Measurements from ENCODE around the gene OR2A5.
"Not testable (repeated sequence)": the region's sequence is repeated elsewhere in the genome, so short reads cannot be mapped to it uniquely, and the experiment has no call there.

The OR2A5 gene

GRCh38 chr7:144035385-144035784 lies 13.4 kb upstream of the OR2A5 start:
- no peak for DNase-seq

GRCh38 chr7:144036302-144036885 lies 12.4 kb upstream of the OR2A5 start:
- DNase-seq, result no peak

GRCh38 chr7:144037414-144038035 lies 11.2 kb upstream of the OR2A5 start:
- no peak for DNase-seq

- DNase-seq, result no peak
Observed at GRCh38 chr7:144038887-144039286, 9.9 kb upstream of the OR2A5 start.

- no peak for DNase-seq
Observed at GRCh38 chr7:144049491-144049890, 743 bp downstream of the OR2A5 start.

GRCh38 chr7:144050093-144050492 lies 1.3 kb downstream of the OR2A5 start:
- no peak for DNase-seq

- DNase-seq, result not testable (repeated sequence)
Observed at GRCh38 chr7:144050884-144051283, 2.1 kb downstream of the OR2A5 start.

GRCh38 chr7:144057954-144058353 lies 9.2 kb downstream of the OR2A5 start:
- no peak for DNase-seq

- DNase-seq, result no peak
Observed at GRCh38 chr7:144063710-144064109, 15.0 kb downstream of the OR2A5 start.

GRCh38 chr7:144069511-144069910 lies 20.8 kb downstream of the OR2A5 start, which contains the start of gene OR2A25:
TSS of gene OR2A25 (plus strand) at chr7:144069811. CDS start at chr7:144074220, 4,409 bp downstream.
- DNase-seq, result no peak

- no peak for DNase-seq
Observed at GRCh38 chr7:144069953-144070352, 21.2 kb downstream of the OR2A5 start.

GRCh38 chr7:144074374-144074773 lies 25.6 kb downstream of the OR2A5 start:
- DNase-seq, result no peak

GRCh38 chr7:144085978-144086377 lies 37.2 kb downstream of the OR2A5 start, which contains the start of gene OR2A12:
TSS of gene OR2A12 (plus strand) at chr7:144086278. CDS start at chr7:144095108, 8,830 bp downstream.
- DNase-seq, result no peak

- no peak for DNase-seq
Observed at GRCh38 chr7:144086730-144087129, 38.0 kb downstream of the OR2A5 start.

GRCh38 chr7:144087230-144087629 lies 38.5 kb downstream of the OR2A5 start:
- DNase-seq, result no peak

GRCh38 chr7:144090667-144091066 lies 41.9 kb downstream of the OR2A5 start:
- no peak for DNase-seq

- DNase-seq, result no peak
Observed at GRCh38 chr7:144098776-144099175, 50.0 kb downstream of the OR2A5 start.

GRCh38 chr7:144100607-144101006 lies 51.9 kb downstream of the OR2A5 start:
- no peak for DNase-seq

GRCh38 chr7:144102041-144102440 lies 53.3 kb downstream of the OR2A5 start:
- DNase-seq, result peak; percentile 91

- DNase-seq, result no peak
Observed at GRCh38 chr7:144105211-144105610, 56.5 kb downstream of the OR2A5 start.

Measured in DMS79 treated with DMSO at 0.1 percent for 48 hours (cell line).